Renal cortical epithelial cell (primary cell): ENCODE data around the gene ADAMTS10. TPM values are rescaled to one million over a fixed set of nuclear protein-coding genes. Genes with fewer than 3 reads are reported as not detected.
A peak's percentile ranks its signal among the peaks of the same experiment; 100 is the strongest.
"Not testable (repeated sequence)": the region's sequence is repeated elsewhere in the genome, so short reads cannot be mapped to it uniquely, and the experiment has no call there.

Experiments
- DNase-seq: peaks from one replicate; pipeline ENCODE4 v3.0.0-alpha.2; 2011; ENCODE audit warnings: low read depth
- total RNA-seq: library from RNA; depleted of rRNA; stranded (reverse); fragments of >200 nt; gene quantifications from 2 replicates; pipeline ENCODE4 v1.2.3, GENCODE V29; 2014

ADAMTS10 gene
- total RNA-seq = 0.69 and 10.7 TPM in 2 replicates

GRCh38 chr19:8610041-8610935 is at the start of gene ADAMTS10:
Gene ADAMTS10, minus strand, starts transcription at chr19:8610715. Its CDS starts 5,005 bp downstream, at chr19:8605710.
- no peak for DNase-seq

- no peak for DNase-seq
Observed at GRCh38 chr19:8659905-8660304, 49.4 kb upstream of the ADAMTS10 start.

- DNase-seq = no peak
Observed at GRCh38 chr19:8657869-8658268, 47.4 kb upstream of the ADAMTS10 start.

DNA sequence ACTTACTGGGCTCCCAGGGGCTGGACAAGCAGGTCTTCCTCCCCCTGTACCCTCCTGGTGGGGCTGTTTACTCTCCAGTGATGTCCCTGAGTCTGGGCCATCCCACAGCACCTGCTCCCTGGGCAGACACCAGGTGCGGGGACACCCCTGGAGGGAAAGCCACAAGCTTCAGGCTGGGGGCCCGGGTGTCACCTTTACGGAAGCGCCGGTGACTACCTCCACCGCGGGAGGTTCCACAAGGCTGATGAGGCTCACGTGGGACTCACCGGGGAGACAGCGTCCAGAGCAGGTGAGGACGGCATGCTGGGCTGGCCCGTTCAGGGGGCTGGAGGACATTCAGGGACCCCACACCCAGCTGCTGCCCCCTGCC is 44.8 kb upstream of the ADAMTS10 start:
- no peak for DNase-seq

DNA sequence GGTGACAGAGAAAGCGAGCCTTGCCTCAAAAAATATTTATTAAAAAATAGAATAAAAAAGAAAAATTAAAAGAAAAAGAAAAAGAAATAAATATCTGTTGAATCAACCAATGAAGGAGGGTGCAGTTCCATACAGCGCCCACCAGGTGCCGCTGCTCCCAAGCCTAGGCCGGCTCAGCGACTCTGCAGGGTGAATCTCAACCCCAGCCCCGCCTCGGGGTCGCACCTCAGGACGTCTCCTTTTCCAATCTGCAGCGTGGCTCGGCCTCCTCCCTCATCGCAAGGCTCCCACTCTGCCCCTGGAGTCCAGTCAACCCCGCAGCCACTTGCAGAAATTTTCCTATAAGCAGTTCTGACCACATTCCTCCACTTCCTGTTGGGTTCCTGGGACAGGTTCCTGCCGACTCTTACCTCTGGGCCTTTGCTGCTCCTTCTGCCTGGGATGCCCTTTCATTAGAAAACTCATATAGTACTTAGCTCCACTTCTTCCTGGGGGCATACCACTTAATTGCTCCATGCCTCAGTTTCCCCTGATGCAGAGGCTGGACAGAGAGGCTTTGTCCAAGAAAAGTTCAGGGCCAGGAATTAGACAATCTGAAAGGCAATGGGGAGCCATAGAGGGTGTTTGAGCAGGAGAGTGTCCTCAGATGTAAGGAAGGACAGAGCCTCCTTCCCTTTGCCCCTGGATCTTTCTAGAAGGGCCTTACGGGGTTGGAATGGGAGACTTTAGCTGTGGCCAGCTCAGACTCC is 44.2 kb upstream of the ADAMTS10 start:
- no peak for DNase-seq

DNA sequence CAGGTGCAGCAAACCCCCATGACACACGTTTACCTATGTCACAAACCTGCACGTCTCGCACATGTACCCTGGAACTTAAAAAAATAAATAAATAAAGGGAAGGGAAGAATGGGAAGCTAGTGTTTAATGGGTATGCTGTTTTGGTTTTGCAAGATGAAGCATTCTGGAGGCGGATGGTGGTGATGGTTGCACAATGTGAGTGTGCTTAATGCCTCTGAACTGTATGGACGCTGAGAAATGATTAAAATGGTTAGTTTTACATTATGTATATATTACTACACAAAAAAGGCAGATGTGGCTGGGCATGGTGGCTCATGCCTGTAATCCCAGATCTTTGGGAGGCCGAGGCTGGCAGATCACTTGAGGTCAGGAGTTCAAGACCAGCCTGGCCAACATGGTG is 37.7 kb upstream of the ADAMTS10 start:
- DNase-seq = no peak

DNA sequence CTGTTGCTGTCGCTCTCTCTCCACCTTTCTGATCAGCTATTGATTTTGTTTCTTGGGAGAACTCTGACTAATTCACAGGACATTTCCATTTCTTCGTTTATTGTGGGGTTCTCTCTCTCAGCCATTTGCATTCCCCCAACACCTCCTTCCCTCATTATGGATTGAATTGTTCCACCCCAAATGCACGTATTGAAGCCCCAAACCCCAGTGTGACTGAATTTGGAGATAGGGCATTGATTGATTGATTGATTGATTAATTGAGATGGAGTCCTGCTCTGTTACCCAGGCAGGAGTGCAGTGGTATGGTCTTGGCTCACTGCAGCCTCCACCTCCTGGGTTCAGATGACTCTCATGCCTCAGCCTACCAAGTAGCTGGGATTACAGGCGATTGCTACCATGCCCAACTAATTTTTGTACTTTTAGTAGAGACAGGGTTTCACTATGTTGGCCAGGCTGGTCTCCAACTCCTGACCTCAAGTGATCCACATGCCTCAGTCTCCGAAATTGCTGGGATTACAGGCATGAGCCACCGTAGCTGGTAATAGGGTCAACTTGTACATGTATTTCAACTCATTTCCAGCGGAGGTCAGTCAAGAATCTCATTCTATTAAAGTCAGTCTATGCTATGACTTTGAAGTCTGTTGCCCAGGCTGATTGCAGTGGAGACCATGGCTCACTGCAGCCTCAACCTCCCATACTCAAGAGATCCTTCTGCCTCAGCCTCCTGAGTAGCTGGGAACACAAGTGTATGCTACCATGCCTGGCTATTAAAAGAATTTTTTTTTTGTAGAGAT is 33.5 kb upstream of the ADAMTS10 start:
- DNase-seq = no peak

DNA sequence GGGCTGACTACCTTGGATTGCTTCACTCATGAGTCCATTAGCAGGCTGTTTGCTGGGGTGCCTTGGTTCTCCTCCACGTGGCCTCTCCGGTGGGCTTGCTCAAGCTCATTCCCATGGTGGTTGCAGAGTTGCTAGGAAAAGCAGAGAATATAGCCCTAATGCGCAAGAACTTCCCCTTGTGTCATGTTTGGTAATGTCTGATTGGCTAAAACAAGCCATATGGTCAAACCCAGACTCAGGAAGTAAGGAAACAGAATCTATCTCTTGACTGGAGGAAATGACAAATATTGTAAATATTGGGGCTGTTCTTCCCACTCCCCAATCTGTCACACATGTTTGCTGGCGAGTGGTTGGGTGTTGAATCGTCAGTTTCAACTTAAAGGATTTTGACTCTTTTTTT is 32.0 kb upstream of the ADAMTS10 start:
- DNase-seq = no peak

DNA sequence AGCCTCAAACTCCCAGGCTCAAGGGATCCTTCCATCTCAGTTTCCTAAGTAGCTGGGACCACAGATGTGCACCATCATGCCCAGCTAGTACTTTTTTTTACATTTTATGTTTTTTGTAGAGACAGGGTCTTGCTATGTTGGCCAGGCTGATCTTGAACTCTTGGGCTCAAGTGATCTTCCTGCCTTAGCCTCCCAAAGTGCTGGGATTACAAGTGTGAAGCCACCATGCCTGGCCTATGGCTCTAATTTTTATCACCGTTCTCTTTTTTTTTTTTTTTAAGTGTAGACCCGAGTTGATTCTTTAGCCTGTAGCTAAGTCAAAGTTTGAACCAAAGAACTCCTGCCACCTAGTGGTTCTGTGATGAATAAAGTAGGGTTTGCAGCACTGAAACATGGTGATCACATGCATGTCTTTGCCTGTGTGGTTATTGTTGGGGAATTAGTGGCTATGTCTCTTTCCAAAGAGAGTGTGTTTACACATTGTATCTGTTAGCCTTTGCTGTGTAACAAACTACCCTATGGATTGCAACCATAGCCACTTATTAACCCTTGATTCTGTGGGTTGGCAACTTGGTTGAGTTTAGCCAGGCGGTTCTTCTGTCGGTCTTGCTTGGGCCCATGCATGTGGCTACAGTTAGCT is 31.5 kb upstream of the ADAMTS10 start:
- DNase-seq = peak; percentile 33

DNA sequence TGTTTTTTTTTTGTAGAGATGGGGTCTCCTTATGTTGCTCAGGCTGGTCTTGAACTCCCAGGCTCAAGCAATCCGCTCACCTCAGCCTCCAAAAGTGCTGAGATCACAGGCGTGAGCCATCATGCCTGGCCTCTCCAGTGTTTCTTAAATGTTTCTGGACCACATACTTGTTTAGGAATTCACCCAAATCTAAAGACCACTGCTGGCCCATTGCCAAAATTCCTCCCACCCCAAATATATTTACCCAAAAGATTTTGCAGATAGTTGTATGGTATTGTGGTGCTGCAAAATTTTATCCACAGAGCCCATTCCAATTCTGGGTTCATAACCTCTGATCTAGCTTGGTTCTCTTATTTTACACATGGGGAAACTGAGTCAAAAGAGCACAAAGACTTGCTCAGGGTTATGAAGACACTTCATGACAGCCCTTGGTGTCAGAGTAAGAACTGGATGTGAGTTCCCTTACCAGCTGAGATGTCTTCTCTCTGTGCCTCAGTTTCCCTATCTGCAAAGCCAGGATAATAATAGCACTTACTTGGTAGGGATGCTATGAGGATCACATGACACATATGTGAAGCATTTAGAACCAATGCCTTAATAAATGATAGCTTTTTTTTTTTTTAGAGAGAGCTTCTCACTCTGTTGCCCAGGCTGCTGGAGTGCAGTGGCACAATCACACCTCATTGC is 30.8 kb upstream of the ADAMTS10 start:
- DNase-seq = no peak

- no peak for DNase-seq
Observed at GRCh38 chr19:8640402-8641004, 30.0 kb upstream of the ADAMTS10 start.

- DNase-seq = no peak
Observed at GRCh38 chr19:8639821-8640401, 29.4 kb upstream of the ADAMTS10 start.

DNA sequence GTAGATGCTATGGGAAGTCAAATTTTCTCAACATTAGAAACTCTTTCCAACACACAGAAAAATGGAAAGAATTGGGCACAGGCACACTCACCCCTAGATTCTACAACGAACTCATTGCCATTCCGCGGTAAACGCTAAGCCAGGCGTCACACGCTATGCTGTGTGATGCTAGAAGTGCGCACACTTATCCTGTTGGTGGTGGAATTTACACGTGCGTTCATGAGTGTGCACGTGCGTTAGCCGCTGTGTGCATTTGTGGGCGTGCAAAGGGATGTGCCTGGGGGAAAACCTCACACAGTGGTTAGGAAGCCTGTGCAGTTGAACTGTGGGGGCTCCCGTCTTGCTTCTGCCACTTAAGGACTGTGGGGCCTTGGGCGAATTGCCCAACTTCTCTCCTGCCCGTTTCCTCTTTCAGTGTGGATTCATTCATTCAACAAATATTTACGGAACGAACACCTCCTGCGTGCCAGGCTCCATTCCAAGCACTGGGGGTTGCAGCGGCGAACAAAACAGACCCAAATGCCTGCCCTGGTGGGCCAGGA is 27.6 kb upstream of the ADAMTS10 start:
- no peak for DNase-seq

GRCh38 chr19:8637070-8637469 is 26.6 kb upstream of the ADAMTS10 start:
- not testable (repeated sequence) for DNase-seq

DNA sequence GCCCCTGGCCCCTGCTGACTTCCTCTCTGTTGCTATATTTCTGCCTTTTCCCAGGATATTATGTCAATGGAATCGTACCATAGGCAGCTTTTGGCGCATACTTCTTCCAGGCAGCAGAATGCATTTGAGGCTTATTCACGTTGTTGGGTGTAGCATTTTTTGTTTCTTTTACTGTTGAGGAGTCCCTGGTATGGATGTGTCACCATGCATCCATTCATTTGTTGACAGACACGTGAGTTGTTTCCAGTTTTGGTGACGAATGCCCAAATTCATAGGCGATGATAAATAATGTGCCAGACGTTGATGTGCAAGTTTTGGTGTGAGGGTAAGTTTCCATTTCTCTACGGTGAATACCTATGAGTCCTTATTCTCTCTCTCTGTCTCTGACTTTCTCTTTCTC is 24.9 kb upstream of the ADAMTS10 start:
- DNase-seq = no peak

GRCh38 chr19:8631425-8631819 is 20.9 kb upstream of the ADAMTS10 start:
- DNase-seq = no peak

DNA sequence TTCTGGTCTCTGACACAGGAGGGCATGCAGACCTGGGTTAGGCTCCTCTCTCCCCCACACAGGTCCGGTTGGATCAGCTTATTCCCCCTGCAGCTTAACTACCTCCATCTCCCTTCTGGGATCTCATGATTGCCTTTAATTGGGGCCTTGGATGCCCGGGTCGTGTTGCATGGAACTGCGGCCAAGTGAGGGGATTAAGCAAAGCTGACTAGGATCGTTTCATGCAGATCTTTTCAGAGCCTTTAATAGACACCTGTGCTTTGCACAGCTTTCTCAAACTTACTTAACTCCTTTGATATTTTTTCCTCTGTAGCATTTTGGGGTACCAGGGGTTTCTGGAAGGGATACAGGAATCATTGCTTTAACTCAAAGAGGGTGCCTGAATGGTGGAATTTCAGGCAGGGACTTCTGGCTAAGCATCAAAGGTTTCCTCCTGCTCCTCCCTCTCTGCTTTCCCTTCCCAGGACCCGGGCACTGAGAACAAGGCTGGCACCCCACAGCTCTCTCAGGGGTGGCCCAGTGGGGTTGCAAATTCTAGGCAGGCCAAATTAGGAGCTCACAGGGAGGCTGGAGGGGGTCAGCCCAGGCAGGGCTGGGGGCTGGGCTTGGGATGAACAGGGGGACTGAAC is 20.4 kb upstream of the ADAMTS10 start:
- no peak for DNase-seq

DNA sequence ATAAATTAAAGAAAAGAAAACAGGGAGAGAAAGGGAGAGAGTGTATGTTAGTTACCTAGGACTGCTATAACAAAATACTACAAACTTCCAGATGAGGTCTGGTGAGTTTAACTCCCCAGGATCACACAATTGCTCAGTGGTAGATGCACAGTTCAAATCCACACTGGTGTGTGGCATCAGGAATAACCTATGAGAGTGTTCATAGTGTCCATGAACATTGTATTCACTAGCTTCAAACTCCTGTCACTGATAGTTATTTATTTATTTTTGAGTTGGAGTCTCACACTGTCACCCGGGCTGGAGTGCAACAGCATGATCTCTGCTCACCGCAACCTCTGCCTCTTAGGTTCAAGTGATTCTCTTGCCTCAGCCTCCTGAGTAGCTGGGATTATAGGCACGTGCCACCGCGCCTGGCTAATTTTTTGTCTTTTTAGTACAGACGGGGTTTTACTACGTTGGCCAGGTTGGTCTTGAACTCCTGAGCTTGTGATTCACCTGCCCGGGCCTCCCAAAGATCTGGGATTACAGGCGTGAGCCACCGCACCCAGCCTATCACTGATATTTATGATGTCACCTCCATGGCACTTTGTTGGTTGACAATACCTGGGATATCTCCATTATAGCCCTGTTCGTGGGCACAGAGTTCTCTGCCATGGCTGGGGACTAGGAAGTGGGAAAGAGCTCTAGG is 19.6 kb upstream of the ADAMTS10 start, which contains the start of gene NFILZ:
TSS of gene NFILZ (plus strand) at position 638 of the 688 bp plus-strand sequence. CDS start 46,133 bp downstream, outside the sequence.
- DNase-seq = no peak

DNA sequence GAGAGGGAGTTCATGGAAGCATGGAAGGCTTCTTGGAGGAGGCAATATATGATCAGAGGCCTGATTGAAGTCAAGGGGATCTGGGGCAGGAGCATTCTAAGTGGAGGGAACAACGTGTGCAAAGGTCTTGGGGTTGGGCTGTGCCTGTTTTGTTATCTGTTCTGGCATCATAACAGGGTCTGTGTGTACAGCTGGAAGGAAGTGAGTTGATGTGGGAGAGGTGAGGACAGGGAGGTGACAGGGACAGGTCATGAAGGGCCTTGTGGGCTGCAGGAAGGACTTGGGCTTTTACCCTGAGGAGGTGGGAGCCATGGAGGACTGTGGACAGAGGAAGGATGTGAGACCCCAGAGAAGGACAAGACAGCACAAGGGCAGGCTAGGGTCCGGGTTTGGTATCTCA is 18.7 kb upstream of the ADAMTS10 start:
- DNase-seq = no peak
